HepG2 (cell line): ENCODE results near the gene ANKHD1. TPM values are rescaled to one million over a fixed set of nuclear protein-coding genes. Genes with fewer than 3 reads are reported as not detected.

Experiments
- ATF1 ChIP-seq: IDR thresholded peaks from 2 replicates; pipeline ENCODE4 v1.6.1; 2016; ENCODE audit warnings: mild to moderate bottlenecking, control low read depth
- GPBP1L1 ChIP-seq: sonication (generic); formaldehyde crosslinking; IDR thresholded peaks from 2 replicates; pipeline ENCODE4 v1.5.0; 2020; ENCODE audit warnings: mild to moderate bottlenecking, missing genetic modification reagents
- KLF6 ChIP-seq: IDR thresholded peaks from 2 replicates; pipeline ENCODE4 v1.8.0; 2016; ENCODE audit warnings: missing biosample characterization, missing genetic modification reagents
- MBNL3 ChIP-seq: fragments of 250-450 bp; sonication (Bioruptor Pico); conservative IDR thresholded peaks from 2 replicates; pipeline ENCODE4 v1.8.0; 2022; ENCODE audit warnings: mild to moderate bottlenecking, inconsistent platforms
- NFAT5 ChIP-seq: sonication (generic); formaldehyde crosslinking; IDR thresholded peaks from 2 replicates; pipeline ENCODE4 v1.4.0; 2020; ENCODE audit warnings: missing genetic modification reagents
- NONO ChIP-seq, 2 experiments: fragments of 450-650 bp in 1 of 2; sonication (generic) in 1 of 2; formaldehyde crosslinking in 1 of 2; IDR thresholded peaks in 1 of 2; conservative IDR thresholded peaks in 1 of 2; 2 replicates each; pipeline versions ENCODE4 v1.6.1 to v1.8.0; 2017 to 2022; ENCODE audit warnings: mild to moderate bottlenecking in 1 of 2, missing genetic modification reagents in 1 of 2, moderate library complexity in 1 of 2
- PAWR ChIP-seq: sonication (generic); formaldehyde crosslinking; IDR thresholded peaks from 2 replicates; pipeline ENCODE4 v1.4.0; 2020; ENCODE audit warnings: missing genetic modification reagents, mild to moderate bottlenecking, borderline replicate concordance
- SOX6 ChIP-seq, 2 experiments: fragments of 450-650 bp in 1 of 2; sonication (generic) in 1 of 2; formaldehyde crosslinking in 1 of 2; IDR thresholded peaks; 2 replicates each; pipeline versions ENCODE4 v1.4.0 to v1.6.1; 2017 to 2020; ENCODE audit warnings: antibody characterized with exemption in 1 of 2, mild to moderate bottlenecking in 1 of 2, missing genetic modification reagents in 1 of 2
- ZBTB26 ChIP-seq: IDR thresholded peaks from 2 replicates; pipeline ENCODE4 v1.6.1; 2016; ENCODE audit warnings: missing compliant biosample characterization, missing genetic modification reagents, borderline replicate concordance
- ZNF280B ChIP-seq: sonication (generic); formaldehyde crosslinking; IDR thresholded peaks from 2 replicates; pipeline ENCODE4 v1.5.0; 2020; ENCODE audit warnings: missing genetic modification reagents, mild to moderate bottlenecking, borderline replicate concordance
- polyA plus RNA-seq, 8 experiments: library from polyadenylated mRNA; depleted of rRNA in 3 of 8; stranded (reverse) in 7 of 8; unstranded in 1 of 8; fragments of >200 nt; fragmentation: Illumina TruSeq in 4 of 8; extraction: Trizol in 4 of 8; gene quantifications; 2 replicates each; pipeline versions ENCODE4 v1.2.1 to v1.2.3, GENCODE V29; 2011 to 2016; ENCODE audit warnings: low read depth in 4 of 8, missing spikeins in 1 of 8, mixed read lengths in 1 of 8; ENCODE audit not compliant: insufficient read depth in 1 of 8
- total RNA-seq, 5 experiments: library from RNA; depleted of rRNA; stranded (reverse); fragments of >200 nt; fragmentation: Illumina TruSeq; extraction: Trizol; gene quantifications; 2 replicates each; pipeline ENCODE4 v1.2.3, GENCODE V29; 2016; ENCODE audit warnings: low read depth in 1 of 5
- TF ChIP-seq, protein P1 (sequence below): sonication (generic); formaldehyde crosslinking; IDR thresholded peaks from 2 replicates; pipeline ENCODE4 v1.5.1; 2020; ENCODE audit warnings: mild to moderate bottlenecking, missing genetic modification reagents
- TF ChIP-seq, protein P2 (sequence below): sonication (generic); formaldehyde crosslinking; conservative IDR thresholded peaks from 2 replicates; pipeline ENCODE4 v1.4.0; 2020; ENCODE audit warnings: missing genetic modification reagents

ANKHD1 gene
- total and polyA plus RNA-seq, 2 of the 13 experiments (the other 11 are each of a cell fraction or from before 2014, with no cell fraction given) = 69.9 to 82.0 TPM

DNA sequence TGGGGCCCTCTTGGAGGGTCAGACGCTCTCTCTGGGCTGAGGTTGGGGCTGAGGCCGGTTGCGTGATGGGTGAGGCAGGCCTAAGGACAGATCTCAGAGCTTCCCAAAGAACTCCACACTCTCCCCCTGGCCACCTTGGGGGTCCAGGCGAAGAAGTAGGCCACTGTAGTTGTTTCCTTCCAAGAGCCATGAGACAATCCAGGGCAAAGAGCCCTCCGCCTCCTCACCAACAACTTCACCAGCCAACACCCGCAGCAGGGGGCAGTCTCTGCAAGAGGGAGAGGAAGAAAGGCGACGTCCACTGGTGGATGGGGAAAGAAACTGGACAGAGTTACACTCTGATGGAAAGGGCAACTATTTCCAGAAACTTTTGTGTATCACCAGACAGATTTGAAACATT, 173.7 kb downstream of the ANKHD1 start (continued):
- TF ChIP-seq MBNL3 (CRISPR knock-in tag) (no peak), SOX6 (IDR thresholded peaks at IDR 0.05) (no peak), SOX6 (CRISPR knock-in tag; IDR thresholded peaks at IDR 0.05) (0 out of 2 replicates have a peak, but pooled peaks have one; percentile 28), PAWR (CRISPR knock-in tag) (no peak), GPBP1L1 (CRISPR knock-in tag) (no peak), NFAT5 (CRISPR knock-in tag) (no peak), NONO (IDR thresholded peaks at IDR 0.05) (no peak), NONO (CRISPR knock-in tag; conservative IDR thresholded peaks at IDR 0.05) (no peak), ATF1 (CRISPR knock-in tag) (no peak), ZBTB26 (CRISPR knock-in tag) (no peak), KLF6 (CRISPR knock-in tag) (no peak), ZNF280B (CRISPR knock-in tag) (no peak)
- TF ChIP-seq, protein P1, sequence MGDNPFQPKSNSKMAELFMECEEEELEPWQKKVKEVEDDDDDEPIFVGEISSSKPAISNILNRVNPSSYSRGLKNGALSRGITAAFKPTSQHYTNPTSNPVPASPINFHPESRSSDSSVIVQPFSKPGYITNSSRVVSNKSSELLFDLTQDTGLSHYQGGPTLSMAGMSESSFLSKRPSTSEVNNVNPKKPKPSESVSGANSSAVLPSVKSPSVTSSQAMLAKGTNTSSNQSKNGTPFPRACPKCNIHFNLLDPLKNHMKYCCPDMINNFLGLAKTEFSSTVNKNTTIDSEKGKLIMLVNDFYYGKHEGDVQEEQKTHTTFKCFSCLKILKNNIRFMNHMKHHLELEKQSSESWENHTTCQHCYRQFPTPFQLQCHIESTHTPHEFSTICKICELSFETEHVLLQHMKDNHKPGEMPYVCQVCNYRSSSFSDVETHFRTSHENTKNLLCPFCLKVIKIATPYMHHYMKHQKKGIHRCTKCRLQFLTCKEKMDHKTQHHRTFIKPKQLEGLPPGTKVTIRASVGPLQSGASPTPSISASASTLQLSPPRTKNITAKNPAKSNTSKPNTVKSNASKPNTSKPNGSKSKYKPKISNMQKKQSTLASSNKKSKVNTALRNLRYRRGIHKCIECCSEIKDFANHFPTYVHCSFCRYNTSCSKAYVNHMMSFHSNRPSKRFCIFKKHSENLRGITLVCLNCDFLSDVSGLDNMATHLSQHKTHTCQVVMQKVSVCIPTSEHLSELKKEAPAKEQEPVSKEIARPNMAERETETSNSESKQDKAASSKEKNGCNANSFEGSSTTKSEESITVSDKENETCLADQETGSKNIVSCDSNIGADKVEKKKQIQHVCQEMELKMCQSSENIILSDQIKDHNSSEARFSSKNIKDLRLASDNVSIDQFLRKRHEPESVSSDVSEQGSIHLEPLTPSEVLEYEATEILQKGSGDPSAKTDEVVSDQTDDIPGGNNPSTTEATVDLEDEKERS (CRISPR knock-in tag) = no peak
- TF ChIP-seq, protein P2, sequence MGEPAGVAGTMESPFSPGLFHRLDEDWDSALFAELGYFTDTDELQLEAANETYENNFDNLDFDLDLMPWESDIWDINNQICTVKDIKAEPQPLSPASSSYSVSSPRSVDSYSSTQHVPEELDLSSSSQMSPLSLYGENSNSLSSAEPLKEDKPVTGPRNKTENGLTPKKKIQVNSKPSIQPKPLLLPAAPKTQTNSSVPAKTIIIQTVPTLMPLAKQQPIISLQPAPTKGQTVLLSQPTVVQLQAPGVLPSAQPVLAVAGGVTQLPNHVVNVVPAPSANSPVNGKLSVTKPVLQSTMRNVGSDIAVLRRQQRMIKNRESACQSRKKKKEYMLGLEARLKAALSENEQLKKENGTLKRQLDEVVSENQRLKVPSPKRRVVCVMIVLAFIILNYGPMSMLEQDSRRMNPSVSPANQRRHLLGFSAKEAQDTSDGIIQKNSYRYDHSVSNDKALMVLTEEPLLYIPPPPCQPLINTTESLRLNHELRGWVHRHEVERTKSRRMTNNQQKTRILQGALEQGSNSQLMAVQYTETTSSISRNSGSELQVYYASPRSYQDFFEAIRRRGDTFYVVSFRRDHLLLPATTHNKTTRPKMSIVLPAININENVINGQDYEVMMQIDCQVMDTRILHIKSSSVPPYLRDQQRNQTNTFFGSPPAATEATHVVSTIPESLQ (CRISPR knock-in tag) = no peak
